ENCODE measurements around the gene TMEM19.
"Not testable (repeated sequence)": the region's sequence is repeated elsewhere in the genome, so short reads cannot be mapped to it uniquely, and the experiment has no call there.

DNA sequence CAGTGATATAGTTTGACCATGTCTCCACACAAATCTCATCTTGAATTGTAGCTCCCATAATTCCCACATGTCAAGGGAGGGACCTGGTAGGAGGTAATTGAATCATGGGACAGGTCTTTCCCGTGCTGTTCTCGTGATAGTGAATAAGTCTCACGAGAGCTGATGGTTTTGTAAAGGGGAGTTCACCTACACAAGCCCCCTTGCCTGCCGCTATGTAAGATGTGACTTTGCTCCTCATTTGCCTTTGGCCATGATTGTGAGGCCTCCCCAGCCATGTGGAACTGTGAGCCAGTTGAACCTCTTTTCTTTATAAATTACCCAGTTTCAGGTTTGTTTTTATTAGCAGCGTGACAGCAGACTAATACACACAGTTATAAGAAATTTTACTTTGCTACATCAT lies 7.8 kb downstream of the TMEM19 start:
- TF ChIP-seq CTCF, POLR2A (IDR thresholded peaks at IDR 0.05): not testable (repeated sequence)
